Activated naive CD8-positive, alpha-beta T cell (primary cell): Measurements from ENCODE around the gene TPP1.

Source experiments
- H3K27ac Mint-ChIP-seq: one replicate; pipeline ENCODE4 v1.8.0; 2021; ENCODE audit warnings: mixed read lengths
- H3K27me3 Mint-ChIP-seq: one replicate; pipeline ENCODE4 v1.8.0; 2021; ENCODE audit warnings: mixed read lengths
- H3K36me3 Mint-ChIP-seq: one replicate; pipeline ENCODE4 v1.8.0; 2021; ENCODE audit warnings: mixed read lengths
- H3K4me1 Mint-ChIP-seq: one replicate; pipeline ENCODE4 v1.8.0; 2021; ENCODE audit warnings: low read depth, mixed read lengths
- H3K4me3 Mint-ChIP-seq: one replicate; pipeline ENCODE4 v1.8.0; 2021; ENCODE audit warnings: mild to moderate bottlenecking, mixed read lengths
- H3K9me3 Mint-ChIP-seq: one replicate; pipeline ENCODE4 v1.8.0; 2021; ENCODE audit warnings: low read depth, mixed read lengths

TPP1 gene

DNA sequence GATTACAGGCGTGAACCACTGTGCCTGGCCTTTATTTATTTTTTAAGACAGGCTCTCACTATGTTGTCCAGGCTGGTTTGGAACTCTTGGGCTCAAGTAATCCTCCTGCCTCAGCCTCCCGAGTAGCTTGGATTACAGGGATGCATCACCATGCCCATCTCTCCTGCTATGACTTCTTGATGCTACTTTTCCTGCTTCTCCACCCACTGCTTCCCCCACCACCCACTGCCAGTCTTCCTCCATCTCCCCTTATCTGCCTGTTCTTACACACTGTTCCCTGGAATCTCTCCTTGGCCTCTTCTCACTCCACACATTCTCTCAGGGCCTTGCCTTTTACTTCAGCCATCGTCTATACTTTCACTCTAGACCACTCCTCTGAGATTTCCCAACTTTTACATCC lies 17.3 kb upstream of the TPP1 start:
- Mint-ChIP-seq H3K9me3 (no peaks in the 10 kb centered on the region), H3K27ac (no peak overlapping the region), H3K4me3 (no peak overlapping the region), H3K4me1 (no peaks in the 10 kb centered on the region), H3K36me3 (peaks cover 3% of the 10 kb centered on the region), H3K27me3 (no peaks in the 10 kb centered on the region)

DNA sequence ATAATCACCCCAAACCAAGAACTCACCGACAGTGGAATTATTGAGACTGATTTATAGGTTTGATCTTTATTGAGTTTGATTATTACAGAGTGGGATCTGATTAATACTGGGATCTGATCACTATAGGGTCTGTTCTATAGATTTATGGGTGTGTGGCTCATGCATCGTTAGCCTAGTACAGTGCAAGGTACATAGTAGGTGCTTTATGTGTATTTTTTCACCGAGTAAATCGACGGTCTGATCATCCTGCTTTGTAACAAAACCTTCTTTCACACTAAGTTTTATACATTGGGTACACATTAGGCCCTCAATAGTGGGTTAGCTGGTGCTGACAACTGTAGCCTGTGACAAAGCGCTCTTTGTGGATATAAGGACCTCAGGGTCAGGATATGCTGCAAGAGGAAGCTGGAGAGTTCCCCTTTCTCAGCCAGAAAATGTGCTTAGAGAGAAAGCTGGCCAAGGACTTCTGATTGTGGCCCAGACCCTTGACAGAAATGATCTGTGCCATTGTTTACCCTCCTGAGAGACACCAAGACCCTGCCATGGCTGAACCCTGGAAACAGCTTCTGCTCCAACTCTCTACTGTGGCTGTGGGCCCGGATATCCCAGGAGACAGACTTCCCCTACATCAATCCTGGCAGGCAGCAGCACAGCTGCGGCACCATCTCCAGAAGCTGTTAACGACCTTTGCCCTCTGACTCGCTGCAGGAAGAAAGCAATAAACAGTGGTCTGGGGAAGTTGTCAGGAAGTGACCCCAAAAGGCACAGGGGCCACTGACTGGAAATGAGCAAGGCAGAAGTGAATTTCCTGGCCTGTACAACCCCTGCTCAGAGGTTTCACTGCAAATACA lies 16.1 kb upstream of the TPP1 start:
- H3K4me1 Mint-ChIP-seq, result no peaks in the 10 kb centered on the region
- no peaks in the 10 kb centered on the region for H3K27me3 Mint-ChIP-seq
- no peak overlapping the region for H3K4me3 Mint-ChIP-seq
- no peaks in the 10 kb centered on the region for H3K9me3 Mint-ChIP-seq
- peaks cover 3% of the 10 kb centered on the region for H3K36me3 Mint-ChIP-seq
- H3K27ac Mint-ChIP-seq, result no peak overlapping the region

- no peaks in the 10 kb centered on the region for H3K27me3 Mint-ChIP-seq
- no peaks in the 10 kb centered on the region for H3K4me1 Mint-ChIP-seq
- no peaks in the 10 kb centered on the region for H3K9me3 Mint-ChIP-seq
- no peak overlapping the region for H3K27ac Mint-ChIP-seq
- H3K36me3 Mint-ChIP-seq, result peaks cover 2% of the 10 kb centered on the region
- no peak overlapping the region for H3K4me3 Mint-ChIP-seq
These were observed 15.3 kb upstream of the TPP1 start for GRCh38 chr11:6634534-6634933.

DNA sequence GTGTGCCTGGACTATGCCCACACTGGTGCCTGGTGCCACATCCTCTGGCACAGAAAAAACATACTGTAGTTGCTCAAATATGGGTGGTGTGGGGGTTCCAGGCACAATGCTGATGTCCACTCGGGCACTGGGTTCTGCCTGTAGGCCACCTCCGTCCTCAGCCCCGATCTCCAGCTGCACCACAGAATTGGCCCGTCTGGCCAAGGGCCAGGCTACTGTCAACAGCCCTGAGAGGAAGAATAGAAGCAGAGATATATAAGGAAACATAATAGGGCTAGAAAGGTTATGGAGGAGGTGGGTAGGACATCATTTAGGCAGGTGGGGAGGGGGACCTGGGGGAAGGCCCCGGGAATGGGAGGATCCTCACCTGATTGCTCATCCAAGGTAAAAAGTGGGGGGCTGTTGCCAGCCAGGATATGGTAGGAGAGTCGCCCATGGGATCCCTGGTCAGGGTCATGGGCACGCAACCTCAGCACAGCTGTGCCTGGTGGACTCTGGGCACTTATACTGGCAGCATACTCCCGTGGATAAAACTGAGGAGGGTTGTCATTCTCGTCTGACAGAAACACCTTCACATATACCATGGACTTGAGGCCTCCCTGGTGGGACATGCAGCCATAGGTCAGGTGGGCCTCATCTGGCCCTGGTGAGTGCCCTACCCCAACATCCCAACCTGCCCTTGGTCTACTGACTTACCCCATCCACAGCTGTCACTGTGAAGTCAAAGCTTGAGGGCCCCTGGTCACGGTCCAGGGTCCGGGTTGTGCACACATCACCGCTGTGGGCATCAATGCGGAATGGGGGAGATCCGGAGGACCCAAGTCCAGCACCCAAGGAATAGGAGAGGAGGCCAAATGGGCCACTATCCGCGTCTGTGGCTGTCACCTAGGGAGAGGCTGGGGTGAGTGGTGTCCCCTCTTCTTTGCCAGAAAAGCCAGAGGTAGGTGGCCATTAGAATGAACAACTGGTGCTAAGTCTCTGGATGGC lies 14.5 kb upstream of the TPP1 start:
- H3K27ac Mint-ChIP-seq, result no peak overlapping the region
- H3K27me3 Mint-ChIP-seq, result no peaks in the 10 kb centered on the region
- no peaks in the 10 kb centered on the region for H3K36me3 Mint-ChIP-seq
- H3K4me3 Mint-ChIP-seq, result no peak overlapping the region
- H3K9me3 Mint-ChIP-seq, result no peaks in the 10 kb centered on the region
- no peaks in the 10 kb centered on the region for H3K4me1 Mint-ChIP-seq

DNA sequence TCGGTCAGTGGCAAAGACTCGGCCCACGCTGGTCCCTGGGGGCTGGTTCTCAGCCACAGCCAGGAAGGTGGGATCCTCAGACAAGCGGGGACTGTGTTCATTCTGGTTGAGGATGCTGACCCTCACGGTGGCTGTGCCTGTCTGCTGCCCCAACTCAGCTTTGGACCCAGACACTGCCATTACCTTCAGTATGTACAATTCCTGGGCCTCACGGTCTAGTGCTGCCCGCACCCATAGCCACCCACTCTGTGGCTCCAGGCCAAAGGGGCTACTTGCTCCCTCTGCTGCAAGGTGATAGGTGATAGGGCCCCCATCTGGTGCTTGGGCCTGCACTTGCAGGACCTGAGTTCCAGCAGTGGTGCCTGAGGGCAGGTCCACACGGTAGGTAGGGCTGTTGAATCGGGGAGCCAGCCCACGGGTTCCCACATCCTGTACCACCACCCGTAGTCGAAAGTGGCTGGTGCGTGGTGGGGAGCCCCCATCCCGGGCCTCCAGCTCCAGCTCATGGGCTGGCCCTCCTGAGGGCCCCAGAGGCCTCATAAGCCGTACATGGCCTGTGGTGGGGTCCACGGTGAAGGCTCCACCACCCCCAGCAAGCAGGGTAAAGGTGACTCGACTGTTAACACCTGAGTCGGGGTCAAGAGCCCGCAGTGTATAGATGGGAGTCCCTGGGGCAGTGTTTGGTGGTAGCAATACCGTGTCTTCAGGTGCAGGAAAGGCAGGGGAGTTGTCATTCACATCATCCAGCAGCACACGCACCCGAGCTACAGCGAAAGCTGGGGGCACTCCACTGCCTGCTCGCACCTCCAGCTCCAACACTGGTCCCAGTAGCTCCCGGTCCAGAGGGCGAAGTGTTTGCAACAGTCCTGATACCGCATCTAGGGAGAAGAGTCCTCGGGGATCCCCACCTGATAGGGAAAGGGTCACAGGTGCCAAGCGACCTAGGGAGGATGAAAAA lies 13.2 kb upstream of the TPP1 start:
- Mint-ChIP-seq H3K27ac (no peak overlapping the region), H3K36me3 (no peaks in the 10 kb centered on the region), H3K27me3 (no peaks in the 10 kb centered on the region), H3K4me3 (no peak overlapping the region), H3K4me1 (peaks cover 9% of the 10 kb centered on the region), H3K9me3 (no peaks in the 10 kb centered on the region)

GRCh38 chr11:6631361-6631890 lies 12.2 kb upstream of the TPP1 start:
- Mint-ChIP-seq H3K9me3 (no peaks in the 10 kb centered on the region), H3K36me3 (no peaks in the 10 kb centered on the region), H3K27ac (no peak overlapping the region), H3K4me3 (no peak overlapping the region), H3K27me3 (no peaks in the 10 kb centered on the region), H3K4me1 (peaks cover 12% of the 10 kb centered on the region)

DNA sequence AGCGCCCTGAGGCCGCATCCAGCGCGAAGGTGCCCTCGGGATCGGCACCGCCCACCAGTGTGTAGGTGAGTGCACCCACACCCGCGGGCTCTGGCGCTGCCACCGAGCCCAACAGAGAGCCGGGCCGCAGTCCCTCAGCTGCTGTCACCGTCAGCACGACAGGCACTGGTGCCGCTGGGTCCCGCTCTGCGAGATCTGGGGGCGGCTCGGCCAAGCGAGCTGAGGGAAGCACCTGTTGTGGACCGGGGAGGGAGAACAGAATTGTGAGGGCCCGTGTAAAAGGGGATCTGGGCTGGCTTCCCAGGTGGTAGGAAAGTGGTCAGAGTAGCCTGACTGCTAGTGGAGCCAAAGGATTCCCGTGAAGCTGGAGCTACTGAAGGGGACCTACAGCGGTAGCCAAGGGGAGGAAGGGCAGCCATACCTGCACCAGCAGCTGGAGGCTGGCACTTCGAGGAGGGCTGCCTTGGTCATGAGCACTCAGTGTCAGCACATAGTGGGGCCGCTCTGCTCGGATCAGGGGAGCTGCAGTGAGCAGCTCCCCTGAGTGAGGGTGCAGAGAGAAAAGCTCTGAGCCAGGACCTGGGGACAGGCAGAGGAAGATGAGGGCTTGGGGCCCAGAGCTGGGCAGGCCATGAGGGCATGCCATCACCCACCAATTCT lies 11.5 kb upstream of the TPP1 start:
- H3K27me3 Mint-ChIP-seq, result no peaks in the 10 kb centered on the region

DNA sequence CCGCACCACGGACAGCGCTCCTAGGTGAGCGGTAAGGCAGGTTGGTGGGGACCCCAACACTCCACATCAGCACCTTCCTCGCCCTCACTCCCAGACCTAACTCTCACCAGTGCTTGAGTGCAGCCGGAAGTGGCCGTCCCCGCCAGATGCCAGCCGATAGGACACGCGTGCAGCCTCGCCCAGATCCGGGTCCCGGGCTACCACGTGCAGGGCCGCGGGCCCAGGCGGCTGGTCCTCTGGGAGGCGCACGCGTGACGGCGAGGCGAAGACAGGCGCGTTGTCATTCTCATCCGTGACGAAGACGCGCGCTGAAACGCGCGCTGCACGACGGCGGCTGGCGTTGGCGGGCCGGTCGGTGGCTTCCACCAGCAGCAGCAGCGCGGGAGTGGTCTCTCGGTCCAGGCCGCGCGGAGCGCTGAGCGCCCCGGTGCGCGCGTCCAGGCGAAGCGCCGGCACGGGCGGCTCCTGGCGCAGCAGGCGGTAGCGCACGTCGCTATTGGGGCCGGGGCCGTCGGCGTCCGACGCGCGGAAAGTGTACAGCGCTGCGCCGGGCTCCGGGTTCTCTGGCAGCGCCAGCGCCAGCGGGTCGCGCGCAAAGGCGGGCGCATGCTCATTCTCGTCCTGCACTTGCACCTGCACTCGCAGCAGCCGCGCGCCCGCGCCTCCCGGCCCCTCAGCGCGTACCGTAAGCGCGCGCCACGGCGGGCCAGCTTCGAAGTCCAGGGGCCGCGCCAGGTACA lies 10.8 kb upstream of the TPP1 start:
- Mint-ChIP-seq H3K27me3 (no peaks in the 10 kb centered on the region), H3K9me3 (no peaks in the 10 kb centered on the region), H3K4me1 (peaks cover 12% of the 10 kb centered on the region), H3K4me3 (no peak overlapping the region), H3K27ac (no peak overlapping the region), H3K36me3 (no peaks in the 10 kb centered on the region)

More for the DNA sequence above, 11.5 kb upstream of the TPP1 start:
- H3K9me3 Mint-ChIP-seq, result no peaks in the 10 kb centered on the region
- H3K4me3 Mint-ChIP-seq, result no peak overlapping the region
- no peaks in the 10 kb centered on the region for H3K36me3 Mint-ChIP-seq
- no peak overlapping the region for H3K27ac Mint-ChIP-seq
- peaks cover 12% of the 10 kb centered on the region for H3K4me1 Mint-ChIP-seq

DNA sequence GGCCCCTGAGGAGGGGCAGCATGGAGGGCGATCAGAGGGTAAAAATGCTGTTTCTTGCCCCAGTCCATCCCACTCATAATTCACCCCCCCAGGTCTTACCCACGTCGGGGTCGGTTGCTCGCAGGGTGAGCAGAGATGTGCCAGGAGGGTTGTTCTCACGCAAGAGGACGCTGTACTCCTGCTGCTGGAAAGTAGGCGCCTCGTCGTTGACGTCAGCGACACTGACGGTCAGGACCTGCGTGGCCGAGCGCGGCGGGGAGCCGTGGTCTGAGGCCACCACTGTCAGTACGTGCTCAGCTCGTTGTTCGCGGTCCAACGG lies 10.3 kb upstream of the TPP1 start:
- Mint-ChIP-seq H3K36me3 (no peaks in the 10 kb centered on the region), H3K9me3 (no peaks in the 10 kb centered on the region), H3K4me3 (no peak overlapping the region), H3K27ac (no peak overlapping the region), H3K27me3 (no peaks in the 10 kb centered on the region), H3K4me1 (peaks cover 12% of the 10 kb centered on the region)

DNA sequence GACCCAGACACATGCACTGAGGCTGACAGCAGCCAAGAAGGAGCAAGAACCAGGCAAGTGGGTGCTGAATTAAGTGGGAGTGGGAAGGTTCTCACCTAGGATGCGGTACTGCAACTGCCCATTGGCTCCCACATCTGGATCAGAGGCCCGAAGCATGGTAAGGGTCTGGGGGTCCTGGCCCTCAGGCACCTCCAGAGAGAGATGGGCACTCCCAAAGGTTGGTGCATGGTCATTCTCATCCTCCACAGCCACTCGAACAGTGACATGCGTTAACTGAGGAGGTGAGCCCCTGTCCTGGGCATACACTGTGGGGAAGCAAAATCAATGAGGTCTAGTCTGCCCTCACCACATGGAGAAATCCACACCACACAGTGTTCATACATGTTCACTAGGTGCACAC lies 9.3 kb upstream of the TPP1 start:
- Mint-ChIP-seq H3K27me3 (no peaks in the 10 kb centered on the region), H3K4me1 (peaks cover 12% of the 10 kb centered on the region), H3K36me3 (no peaks in the 10 kb centered on the region), H3K27ac (no peak overlapping the region), H3K9me3 (no peaks in the 10 kb centered on the region), H3K4me3 (no peak overlapping the region)

GRCh38 chr11:6627762-6628241 lies 8.6 kb upstream of the TPP1 start:
- Mint-ChIP-seq H3K4me3 (no peak overlapping the region), H3K36me3 (no peaks in the 10 kb centered on the region), H3K9me3 (no peaks in the 10 kb centered on the region), H3K4me1 (peaks cover 12% of the 10 kb centered on the region), H3K27ac (peak overlapping the region; percentile 61), H3K27me3 (no peaks in the 10 kb centered on the region)

DNA sequence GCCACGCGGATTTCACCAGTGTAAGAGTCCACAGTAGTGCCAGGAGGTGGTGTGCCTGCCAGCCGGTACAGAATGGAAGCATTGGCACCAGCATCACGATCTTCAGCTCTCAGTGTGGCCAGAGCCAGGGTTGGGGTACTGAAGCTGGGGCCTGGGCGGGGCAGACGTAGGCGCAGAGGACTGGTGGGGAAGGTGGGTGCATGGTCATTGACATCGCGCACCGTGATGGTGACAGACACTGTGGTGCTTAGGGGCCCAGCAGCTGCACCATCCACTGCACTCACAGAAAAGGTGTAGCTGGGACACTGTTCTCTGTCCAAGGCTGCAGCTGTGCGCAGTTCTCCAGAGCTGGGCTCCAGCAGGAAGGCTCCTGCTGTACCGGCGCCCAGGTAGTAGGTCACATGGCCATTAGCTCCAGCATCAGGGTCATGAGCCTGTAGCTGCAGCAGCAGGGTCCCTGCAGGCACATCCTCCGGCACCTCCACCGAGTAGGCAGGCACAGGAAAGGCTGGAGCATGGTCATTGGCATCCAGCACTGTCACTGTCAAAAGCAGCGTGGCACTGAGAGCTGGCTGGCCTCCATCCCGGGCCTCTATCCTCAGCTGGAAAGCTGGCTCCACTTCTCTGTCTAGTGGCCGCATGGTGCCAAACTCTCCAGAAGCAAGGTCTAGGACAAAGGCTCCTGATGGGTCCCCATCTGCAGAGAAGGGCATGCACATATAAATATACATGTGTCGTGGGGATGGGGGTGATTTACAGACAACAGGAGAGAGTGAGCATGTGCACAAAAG lies 7.9 kb upstream of the TPP1 start:
- H3K36me3 Mint-ChIP-seq, result no peaks in the 10 kb centered on the region
- H3K4me3 Mint-ChIP-seq, result no peak overlapping the region
- no peaks in the 10 kb centered on the region for H3K27me3 Mint-ChIP-seq
- no peaks in the 10 kb centered on the region for H3K9me3 Mint-ChIP-seq
- H3K27ac Mint-ChIP-seq, result peak overlapping the region; percentile 61
- peaks cover 12% of the 10 kb centered on the region for H3K4me1 Mint-ChIP-seq
